ENCODE measurements around the gene C1orf105. TPM values are rescaled to one million over a fixed set of nuclear protein-coding genes. Genes with fewer than 3 reads are reported as not detected.

Gene C1orf105
- polyA plus RNA-seq, 1 of the 3 experiments (the other 2 are of a cell fraction): not detected

GRCh38 chr1:172429331-172430127 is 9.0 kb downstream of the C1orf105 start:
- H3K9me3 ChIP-seq: no peaks in the 10 kb centered on the region
- H3K9ac ChIP-seq: no peak overlapping the region
- H3F3A ChIP-seq (replicated peaks; ENCODE audit: insufficient read depth): no peaks in the 10 kb centered on the region
- TF ChIP-seq NRF1 (IDR thresholded peaks at IDR 0.05; ENCODE audit: low read depth, low read length): no peak
- no peak for TF ChIP-seq NFIC (IDR thresholded peaks at IDR 0.05; ENCODE audit: borderline replicate concordance)
- TF ChIP-seq ELF1 (IDR thresholded peaks at IDR 0.05): no peak
- peak; percentile 87 for TF ChIP-seq CTCF (IDR thresholded peaks at IDR 0.05)
- no peak for TF ChIP-seq ZBTB33 (IDR thresholded peaks at IDR 0.05; ENCODE audit: borderline replicate concordance, low read depth)
- no peak for TF ChIP-seq FOXM1 (IDR thresholded peaks at IDR 0.05; ENCODE audit: low read depth)
- TF ChIP-seq MXI1 (IDR thresholded peaks at IDR 0.05; ENCODE audit: low read depth, low read length): no peak
- peak; percentile 79 for TF ChIP-seq RAD21 (IDR thresholded peaks at IDR 0.05; ENCODE audit: low read length)
- no peak for TF ChIP-seq REST (IDR thresholded peaks at IDR 0.05; ENCODE audit: low read depth, low read length)
- TF ChIP-seq SMC3 (IDR thresholded peaks at IDR 0.05; ENCODE audit: low read depth, low read length): peak; percentile 70
- TF ChIP-seq YY1 (IDR thresholded peaks at IDR 0.05; ENCODE audit: low read depth): no peak
- TF ChIP-seq MAX (IDR thresholded peaks at IDR 0.05; ENCODE audit: low read depth): no peak
- no peak for TF ChIP-seq EP300 (IDR thresholded peaks at IDR 0.05; ENCODE audit: borderline replicate concordance in 1 of 2, low read depth in 1 of 2, low read length in 1 of 2)
- no peak for TF ChIP-seq CHD2 (IDR thresholded peaks at IDR 0.05; ENCODE audit: low read length, partially characterized antibody)
- no peak for TF ChIP-seq IRF3 (IDR thresholded peaks at IDR 0.05; ENCODE audit: low read depth, low read length)
- no peak for TF ChIP-seq EZH2phosphoT487 (IDR thresholded peaks at IDR 0.05; ENCODE audit: borderline replicate concordance, low read depth)
- TF ChIP-seq RCOR1 (IDR thresholded peaks at IDR 0.05; ENCODE audit: low read length): no peak
- no peaks in the 10 kb centered on the region for H4K20me1 ChIP-seq (ENCODE audit: insufficient read depth)
- no peaks in the 10 kb centered on the region for H3K4me1 ChIP-seq (ENCODE audit: control insufficient read depth in 1 of 2, insufficient read depth in 2 of 2, low read depth in 1 of 2, low read length in 1 of 2)
- no peaks in the 10 kb centered on the region for H3K27me3 ChIP-seq (ENCODE audit: insufficient read depth)
- DNase-seq: peak; percentile 40
- no peak overlapping the region for H3K4me3 ChIP-seq (ENCODE audit: low read depth in 2 of 2, low read length in 1 of 2)
- no peak overlapping the region for H3K4me2 ChIP-seq
- H3K36me3 ChIP-seq (replicated peaks in 1 of 2; ENCODE audit: control insufficient read depth in 1 of 2, insufficient read depth in 2 of 2, low read length in 1 of 2): no peaks in the 10 kb centered on the region
- WGBS (ENCODE audit: low lambda C conversion rate): 100% methylated on average over 1 of the region's 1 CpG
- no peaks in the 10 kb centered on the region for H3K9me2 ChIP-seq
- H2AFZ ChIP-seq (ENCODE audit: low read depth): no peak overlapping the region
- ChIA-PET CTCF (interaction anchor here (0.6 to 5.5 kb wide), 14 partner anchors 9 to 628 kb away, joined by 3 to 31 read pairs (median 4); partner anchors contain the start of genes C1orf105 and PIGC), POLR2A (no interaction called here)
- H3K79me2 ChIP-seq (ENCODE audit: insufficient read depth): no peaks in the 10 kb centered on the region; the same call in 1 of the 2 replicates
- H3K27ac ChIP-seq (ENCODE audit: low read depth in 2 of 2, low read length in 1 of 2): no peak overlapping the region

Measured in SK-N-SH (cell line).